Heart left ventricle (tissue), 16 donors: Measurements from ENCODE around the gene TNRC6C. TPM values are rescaled to one million over a fixed set of nuclear protein-coding genes. Genes with fewer than 3 reads are reported as not detected.

Source experiments
- ATAC-seq, 4 donors: fragments of 200-7000 bp; cut with Tn5 transposase; one replicate each; pipeline ENCODE4 v1.9.1; 2020 to 2022; ENCODE audit warnings: moderate library complexity in 4 of 4, mild to moderate bottlenecking in 3 of 4, moderate number of reproducible peaks in 1 of 4
- DNase-seq, 5 donors: peaks; one replicate each; pipeline ENCODE4 v3.0.0-alpha.2; 2020
- H3K27ac ChIP-seq, 12 donors: fragments of 200-600 bp; sonication (generic) in 4 of 12; one replicate each; pipeline versions ENCODE4 v1.5.0 to v1.8.0; 2016 to 2022; ENCODE audit warnings: mild to moderate bottlenecking in 2 of 12
- H3K27me3 ChIP-seq, 9 donors: fragments of 200-600 bp; sonication (generic) in 2 of 9; one replicate each; pipeline versions ENCODE4 v1.5.1 to v1.8.0; 2016 to 2022; ENCODE audit warnings: mild to moderate bottlenecking in 3 of 9
- H3K36me3 ChIP-seq, 9 donors: fragments of 200-600 bp; sonication (generic) in 2 of 9; one replicate each; pipeline versions ENCODE4 v1.5.0 to v1.8.0; 2018 to 2022; ENCODE audit warnings: mild to moderate bottlenecking in 2 of 9
- H3K4me1 ChIP-seq, 12 donors: fragments of 200-600 bp; sonication (generic) in 4 of 12; one replicate each; pipeline versions ENCODE4 v1.5.0 to v1.8.0; 2016 to 2022; ENCODE audit warnings: mild to moderate bottlenecking in 3 of 12
- H3K4me3 ChIP-seq, 12 donors: fragments of 200-600 bp; sonication (generic) in 4 of 12; one replicate each; pipeline versions ENCODE4 v1.5.0 to v1.8.0; 2017 to 2022; ENCODE audit warnings: mild to moderate bottlenecking in 9 of 12, moderate library complexity in 4 of 12
- H3K9me3 ChIP-seq, 12 donors: fragments of 200-600 bp; sonication (generic) in 4 of 12; one replicate each; pipeline versions ENCODE4 v1.5.0 to v1.8.0; 2016 to 2022; ENCODE audit warnings: mild to moderate bottlenecking in 1 of 12
- CTCF ChIP-seq, 12 donors: fragments of 200-600 bp; sonication (generic) in 4 of 12; IDR thresholded peaks; one replicate each; pipeline versions ENCODE4 v1.5.0 to v1.8.0; 2018 to 2022; ENCODE audit warnings: antibody characterized with exemption in 12 of 12, mild to moderate bottlenecking in 5 of 12
- POLR2A ChIP-seq, 2 donors: fragments of 450-650 bp; IDR thresholded peaks; one replicate each; pipeline ENCODE4 v1.6.1; 2017; ENCODE audit warnings: antibody characterized with exemption in 2 of 2, mild to moderate bottlenecking in 2 of 2, moderate library complexity in 2 of 2
- WGBS, 4 donors: extraction: QIAGEN DNeasy Blood & Tissue Kit in 2 of 4; methylation state at CpG; one replicate each; pipeline versions ENCODE4 v1.1.5 to v1.1.7; 2013 to 2018; 5-methylcytosine and 5-hydroxymethylcytosine counted together
- intact Hi-C, 10 donors: fragments of 100-400 bp; cut with DNase I; formaldehyde crosslinking; loops; one replicate each; pipeline versions ENCODE4 v1.11.1 to v1.14.2; 2022
- polyA plus RNA-seq, 2 donors: library from polyadenylated mRNA; stranded (reverse); fragments of 200-250 nt; gene quantifications; one replicate each; pipeline ENCODE4 v1.2.3, GENCODE V29; 2013
- total RNA-seq, 9 donors: library from RNA; depleted of rRNA in 2 of 9; stranded (reverse); fragments of >200 nt in 2 of 9; fragmentation: NEBNext Ultra II Directional in 3 of 9; extraction: Animal tissue kit (Norgen Biotek cat#: 25700) in 3 of 9; gene quantifications; one replicate each; pipeline versions ENCODE4 v1.1.0 to v1.2.4, GENCODE V29; 2016 to 2023
- donor health status: ischemic (EF 13 %, LVEDD 7.1; RV severe dilation, severe dysfunction).
- donor health status: healthy with polysubstance abuse.
- donor health status: DM: no; HTN: yes; CAD: no.
- donor health status: DM: no; HTN: no; CAD: no.
- donor health status: ischemic (EF 25% LVEDD 6.9; RV normal size, moderate dysfunction).
- donor health status: ischemic (EF 25% LVEDD 5.7; RV mildly dilated, moderate dysfunction).
- donor health status: healthy.
- donor health status: DM: yes; HTN: yes; CAD: no.
- donor health status: ischemic (EF 35%, LVEDD 5.7; RV mildly dilated, moderate dysfunction).
- donor health status: nonischemic (EF 11% LVEDD 7.7; RV severe dilation, severe dysfunction).
- donor health status: DM: yes; HTN: yes; CAD: no.
- donor health status: PGD.
- donor health status: ischemic (EF 29% LVEDD 5.4; RV normal size, mild dysfunction).
- donor health status: nonischemic (EF 23%, LVEDD 6.1; RV moderate dilation, normal function).

TNRC6C gene
- total and polyA plus RNA-seq, 11 donors: 7.7 to 24.7 (median 19.0) TPM

DNA sequence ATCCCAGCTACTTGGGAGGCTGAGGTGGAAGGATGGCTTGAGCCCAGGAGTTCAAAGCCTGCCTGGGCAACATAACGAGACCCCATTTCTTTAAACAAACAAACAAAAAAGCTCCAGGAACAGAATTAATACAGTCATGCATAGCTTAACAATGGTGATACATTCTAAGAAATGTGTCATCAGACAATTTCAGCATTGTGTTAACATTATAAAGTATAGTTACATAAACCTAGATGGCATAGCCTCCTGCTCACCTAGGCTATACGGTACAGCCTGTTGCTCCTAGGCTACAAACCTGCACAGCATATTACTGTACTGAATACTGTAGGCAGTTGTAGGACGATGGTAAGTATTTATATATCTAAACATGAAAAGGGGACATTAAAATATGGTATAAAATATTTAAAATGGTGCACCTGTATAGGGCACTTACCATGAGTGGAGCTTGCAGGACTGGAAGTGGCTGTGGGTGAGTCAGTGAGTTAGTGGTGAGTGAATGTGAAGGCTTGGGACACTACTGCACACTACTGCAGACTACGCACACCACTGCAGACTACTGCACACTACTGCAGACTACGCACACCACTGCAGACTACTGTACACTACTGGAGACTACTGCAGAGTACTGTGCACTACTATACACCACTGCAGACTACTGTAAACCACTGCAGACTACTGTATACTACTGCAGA, 95.4 kb downstream of the TNRC6C start:
- 70 to 96% (median 82%) methylated on average over 5 of the region's 5 CpGs for WGBS, 4 donors

DNA sequence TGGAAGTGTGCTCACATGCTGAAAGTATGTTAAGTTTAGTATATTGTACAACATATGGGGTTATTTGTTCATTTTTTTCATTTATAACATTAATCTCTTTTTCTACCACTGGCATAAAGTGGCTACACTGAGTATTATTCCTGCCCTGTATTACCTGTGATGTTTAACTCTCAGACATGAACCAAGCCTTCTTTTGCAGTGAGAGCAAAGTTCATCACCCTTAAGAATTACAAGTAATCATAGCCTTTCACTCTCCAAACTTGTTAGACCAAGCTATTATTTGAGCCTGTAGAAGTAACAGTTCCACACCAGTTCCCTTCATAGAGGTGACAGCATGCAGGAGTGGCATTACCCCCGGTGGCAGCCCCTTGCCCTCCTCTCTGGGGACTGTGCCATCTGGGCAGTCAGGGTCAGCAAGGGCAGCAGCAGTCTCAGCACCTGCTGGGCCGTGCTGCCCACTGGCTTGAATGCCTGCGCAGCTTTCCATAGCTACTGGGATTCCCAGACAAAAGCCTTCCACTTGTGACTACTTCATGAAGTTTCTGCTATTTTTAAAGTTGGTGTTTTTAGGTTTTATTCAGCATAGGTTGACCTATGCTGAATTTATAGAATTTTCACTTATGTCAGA, 98.7 kb downstream of the TNRC6C start:
- ATAC-seq (peak in 1 of 4 donors; percentile 30), DNase-seq (no peak)
- intact Hi-C loops: no loop called here
- TF ChIP-seq POLR2A (IDR thresholded peaks at IDR 0.05) (no peak), CTCF (IDR thresholded peaks at IDR 0.05) (no peak)
- peak overlapping the region in 10 of 12 donors; percentile 23 to 72 (median 66) for H3K27ac ChIP-seq
- peaks cover 0 to 45% (median 23%) of the 10 kb centered on the region in 12 donors for H3K4me1 ChIP-seq
- H3K36me3 ChIP-seq: peaks cover 0 to 37% (median 21%) of the 10 kb centered on the region in 9 donors
- no peaks in the 10 kb centered on the region for H3K9me3 ChIP-seq
- H3K27me3 ChIP-seq: no peaks in the 10 kb centered on the region
- 46 to 71% (median 62%) methylated on average over 3 of the region's 3 CpGs for WGBS, 4 donors
- no peak overlapping the region for H3K4me3 ChIP-seq

More for the DNA sequence above, 95.4 kb downstream of the TNRC6C start:
- Histone ChIP-seq H3K4me1 (peaks cover 0 to 27% (median 18%) of the 10 kb centered on the region in 12 donors), H3K9me3 (no peaks in the 10 kb centered on the region), H3K27me3 (no peaks in the 10 kb centered on the region), H3K27ac (no peak overlapping the region), H3K36me3 (peaks cover 9 to 67% (median 52%) of the 10 kb centered on the region in 9 donors), H3K4me3 (no peak overlapping the region)
- peak in 1 of 4 donors; percentile 11 for ATAC-seq
- TF ChIP-seq CTCF (IDR thresholded peaks at IDR 0.05) (no peak), POLR2A (IDR thresholded peaks at IDR 0.05) (no peak)
- DNase-seq: no peak
- intact Hi-C loops: no loop called here

- intact Hi-C loops: no loop called here
- H3K4me1 ChIP-seq: peaks cover 0 to 47% (median 23%) of the 10 kb centered on the region in 12 donors
Observed at GRCh38 chr17:78058001-78058400, 99.5 kb downstream of the TNRC6C start.

More at GRCh38 chr17:78058001-78058400, 99.5 kb downstream of the TNRC6C start:
- peak overlapping the region in 10 of 12 donors; percentile 23 to 72 (median 66) for H3K27ac ChIP-seq
- H3K36me3 ChIP-seq: peaks cover 0 to 32% (median 14%) of the 10 kb centered on the region in 9 donors
- no peak overlapping the region for H3K4me3 ChIP-seq
- DNase-seq (no peak), ATAC-seq (peak; percentile 34 to 68 (median 60))
- 45 to 61% (median 56%) methylated on average over 6 of the region's 6 CpGs for WGBS, 4 donors
- no peaks in the 10 kb centered on the region for H3K27me3 ChIP-seq
- TF ChIP-seq POLR2A (IDR thresholded peaks at IDR 0.05) (no peak), CTCF (IDR thresholded peaks at IDR 0.05) (no peak)
- H3K9me3 ChIP-seq: no peaks in the 10 kb centered on the region
